GM12892 (cell line): ENCODE measurements around the gene WNT16.

ENCODE experiments used
- POLR2A ChIP-seq: IDR thresholded peaks from 2 replicates; pipeline ENCODE4 v1.6.1; 2011; ENCODE audit warnings: low read depth, low read length, control low read depth
- POLR2AphosphoS5 ChIP-seq: IDR thresholded peaks from 2 replicates; pipeline ENCODE4 v1.6.1; 2011; ENCODE audit warnings: low read depth, low read length, control low read depth
- TAF1 ChIP-seq: IDR thresholded peaks from 2 replicates; pipeline ENCODE4 v1.6.1; 2011; ENCODE audit warnings: low read depth, mild to moderate bottlenecking, control low read depth, low read length, borderline replicate concordance

- TF ChIP-seq POLR2A (no peak), POLR2AphosphoS5 (no peak), TAF1 (no peak)
Observed at GRCh38 chr7:121288894-121289293, 39.9 kb upstream of the WNT16 start.
